IMR-90 (cell line): ENCODE data around the gene UBR4.

Experiments
- MAFK ChIP-seq: IDR thresholded peaks from 2 replicates; pipeline ENCODE4 v1.6.1; 2012; ENCODE audit warnings: low read depth, low read length, improper control_type of control experiment
- MAZ ChIP-seq: IDR thresholded peaks from 2 replicates; pipeline ENCODE4 v1.6.1; 2012; ENCODE audit warnings: low read depth, mild to moderate bottlenecking, low read length, improper control_type of control experiment, moderate library complexity, borderline replicate concordance
- MXI1 ChIP-seq: IDR thresholded peaks from 2 replicates; pipeline ENCODE4 v1.6.1; 2012; ENCODE audit warnings: low read depth, mild to moderate bottlenecking, low read length, moderate library complexity, borderline replicate concordance
- RAD21 ChIP-seq: IDR thresholded peaks from 2 replicates; pipeline ENCODE4 v1.6.1; 2012; ENCODE audit warnings: low read length, improper control_type of control experiment
- RCOR1 ChIP-seq: IDR thresholded peaks from 2 replicates; pipeline ENCODE4 v1.6.1; 2012; ENCODE audit warnings: mild to moderate bottlenecking, low read length, improper control_type of control experiment; ENCODE audit not compliant: insufficient replicate concordance
- SMC3 ChIP-seq: fragments of 150-350 bp; IDR thresholded peaks from 2 replicates; pipeline ENCODE4 v1.6.1; 2016; ENCODE audit warnings: low read depth, mild to moderate bottlenecking, antibody characterized with exemption, low read length, moderate library complexity
- TF ChIP-seq, protein P1 (sequence below): conservative IDR thresholded peaks from 2 replicates; pipeline ENCODE4 v1.5.1; 2012; ENCODE audit warnings: mild to moderate bottlenecking, low read depth, low read length, improper control_type of control experiment

DNA sequence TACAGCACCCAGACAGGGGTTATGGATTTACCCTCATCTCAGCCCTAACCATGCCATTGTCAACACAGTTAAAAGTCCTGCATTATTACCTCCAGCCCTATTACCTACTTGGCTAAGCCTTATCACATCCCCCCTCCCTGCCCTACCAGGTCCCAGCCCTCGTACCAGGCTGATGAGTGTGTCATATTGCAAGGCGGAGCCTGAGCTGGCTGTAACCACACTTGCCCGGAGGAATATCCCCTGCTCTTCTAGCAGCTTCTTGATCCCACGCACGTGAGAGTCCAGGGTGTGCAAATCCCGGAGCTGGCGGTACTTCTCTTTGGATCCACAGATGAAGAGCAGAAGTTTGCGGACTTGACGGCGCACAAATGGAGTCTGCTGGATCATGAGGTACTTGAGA, 87.4 kb downstream of the UBR4 start:
- TF ChIP-seq, protein P1, sequence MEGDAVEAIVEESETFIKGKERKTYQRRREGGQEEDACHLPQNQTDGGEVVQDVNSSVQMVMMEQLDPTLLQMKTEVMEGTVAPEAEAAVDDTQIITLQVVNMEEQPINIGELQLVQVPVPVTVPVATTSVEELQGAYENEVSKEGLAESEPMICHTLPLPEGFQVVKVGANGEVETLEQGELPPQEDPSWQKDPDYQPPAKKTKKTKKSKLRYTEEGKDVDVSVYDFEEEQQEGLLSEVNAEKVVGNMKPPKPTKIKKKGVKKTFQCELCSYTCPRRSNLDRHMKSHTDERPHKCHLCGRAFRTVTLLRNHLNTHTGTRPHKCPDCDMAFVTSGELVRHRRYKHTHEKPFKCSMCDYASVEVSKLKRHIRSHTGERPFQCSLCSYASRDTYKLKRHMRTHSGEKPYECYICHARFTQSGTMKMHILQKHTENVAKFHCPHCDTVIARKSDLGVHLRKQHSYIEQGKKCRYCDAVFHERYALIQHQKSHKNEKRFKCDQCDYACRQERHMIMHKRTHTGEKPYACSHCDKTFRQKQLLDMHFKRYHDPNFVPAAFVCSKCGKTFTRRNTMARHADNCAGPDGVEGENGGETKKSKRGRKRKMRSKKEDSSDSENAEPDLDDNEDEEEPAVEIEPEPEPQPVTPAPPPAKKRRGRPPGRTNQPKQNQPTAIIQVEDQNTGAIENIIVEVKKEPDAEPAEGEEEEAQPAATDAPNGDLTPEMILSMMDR, result no peak
- TF ChIP-seq RAD21 (no peak), MAFK (no peak), MAZ (no peak), RCOR1 (no peak), MXI1 (no peak), SMC3 (no peak)
